Upper lobe of left lung (tissue), 4 donors: ENCODE results near the gene FADS2.

Experiments used
- CTCF ChIP-seq, 6 experiments: fragments of 450-650 bp in 4 of 6; fragments of 200-600 bp in 2 of 6; sonication (generic) in 2 of 6; IDR thresholded peaks; one replicate each; pipeline ENCODE4 v1.5.1; 2016 to 2019; ENCODE audit warnings: antibody characterized with exemption in 6 of 6
- POLR2A ChIP-seq, 4 donors: fragments of 450-650 bp; IDR thresholded peaks; one replicate each; pipeline ENCODE4 v1.5.1; 2016 to 2017; ENCODE audit warnings: antibody characterized with exemption in 4 of 4, mild to moderate bottlenecking in 2 of 4
- POLR2AphosphoS5 ChIP-seq, 2 donors: sonication (generic); formaldehyde crosslinking; IDR thresholded peaks; one replicate each; pipeline ENCODE4 v1.5.1; 2017; ENCODE audit warnings: antibody characterized with exemption in 2 of 2

- TF ChIP-seq CTCF (IDR thresholded peaks at IDR 0.05) (no peak), POLR2A (IDR thresholded peaks at IDR 0.05) (no peak), POLR2AphosphoS5 (IDR thresholded peaks at IDR 0.05) (no peak)
Measured at GRCh38 chr11:61914471-61915171, 86.5 kb downstream of the FADS2 start.
